NCI-H2081 (cell line): ENCODE data around the gene CIITA.

Experiments
- DNase-seq, 2 experiments: peaks; one replicate each; lab custom pipeline; 2025; lab: John Stamatoyannopoulos, UW

CIITA gene

GRCh38 chr16:10878644-10879501, 1.9 kb downstream of the CIITA start:
- DNase-seq: no peak

- no peak for DNase-seq
Measured at GRCh38 chr16:10879681-10880589, 2.9 kb downstream of the CIITA start.

GRCh38 chr16:10880594-10881452, 3.8 kb downstream of the CIITA start:
- no peak for DNase-seq

- DNase-seq: no peak
Measured at GRCh38 chr16:10881479-10882030, 4.6 kb downstream of the CIITA start.

- no peak for DNase-seq
Measured at GRCh38 chr16:10883004-10883403, 6.0 kb downstream of the CIITA start.

GRCh38 chr16:10885246-10885645, 8.2 kb downstream of the CIITA start:
- no peak for DNase-seq

GRCh38 chr16:10888320-10888937, 11.4 kb downstream of the CIITA start:
- no peak for DNase-seq

GRCh38 chr16:10889855-10890254, 12.9 kb downstream of the CIITA start:
- DNase-seq: no peak

GRCh38 chr16:10892782-10893318, 15.8 kb downstream of the CIITA start:
- DNase-seq: no peak

- DNase-seq: no peak
Measured at GRCh38 chr16:10895053-10895946, 18.3 kb downstream of the CIITA start.

GRCh38 chr16:10896165-10896564, 19.2 kb downstream of the CIITA start:
- no peak for DNase-seq

- no peak for DNase-seq
Measured at GRCh38 chr16:10896723-10897122, 19.7 kb downstream of the CIITA start.

- no peak for DNase-seq
Measured at GRCh38 chr16:10897134-10897533, 20.1 kb downstream of the CIITA start.

GRCh38 chr16:10902999-10903398, 26.0 kb downstream of the CIITA start:
- no peak for DNase-seq

GRCh38 chr16:10906482-10906881, 29.5 kb downstream of the CIITA start:
- DNase-seq: no peak

- no peak for DNase-seq
Measured at GRCh38 chr16:10906914-10907756, 30.1 kb downstream of the CIITA start.

GRCh38 chr16:10907757-10908045, 30.7 kb downstream of the CIITA start:
- no peak for DNase-seq

- DNase-seq: no peak
Measured at GRCh38 chr16:10911267-10911666, 34.3 kb downstream of the CIITA start.

- DNase-seq: no peak
Measured at GRCh38 chr16:10916534-10916933, 39.5 kb downstream of the CIITA start.
